HT1080 (cell line): ENCODE results near the gene TRNAU1AP. TPM values are rescaled to one million over a fixed set of nuclear protein-coding genes. Genes with fewer than 3 reads are reported as not detected.
"Not testable (repeated sequence)": the region's sequence is repeated elsewhere in the genome, so short reads cannot be mapped to it uniquely, and the experiment has no call there.

Source experiments
- DNase-seq: peaks from one replicate; pipeline ENCODE4 v3.0.0-alpha.2; 2015; ENCODE audit warnings: low read depth
- total RNA-seq: library from RNA; depleted of rRNA; stranded (reverse); fragments of >200 nt; shearing (Covaris generic); gene quantifications from 2 replicates; pipeline ENCODE4 v1.2.3, GENCODE V29; 2014

TRNAU1AP gene
- total RNA-seq, 1 experiment from 2014 or later: 18.9 TPM

DNA sequence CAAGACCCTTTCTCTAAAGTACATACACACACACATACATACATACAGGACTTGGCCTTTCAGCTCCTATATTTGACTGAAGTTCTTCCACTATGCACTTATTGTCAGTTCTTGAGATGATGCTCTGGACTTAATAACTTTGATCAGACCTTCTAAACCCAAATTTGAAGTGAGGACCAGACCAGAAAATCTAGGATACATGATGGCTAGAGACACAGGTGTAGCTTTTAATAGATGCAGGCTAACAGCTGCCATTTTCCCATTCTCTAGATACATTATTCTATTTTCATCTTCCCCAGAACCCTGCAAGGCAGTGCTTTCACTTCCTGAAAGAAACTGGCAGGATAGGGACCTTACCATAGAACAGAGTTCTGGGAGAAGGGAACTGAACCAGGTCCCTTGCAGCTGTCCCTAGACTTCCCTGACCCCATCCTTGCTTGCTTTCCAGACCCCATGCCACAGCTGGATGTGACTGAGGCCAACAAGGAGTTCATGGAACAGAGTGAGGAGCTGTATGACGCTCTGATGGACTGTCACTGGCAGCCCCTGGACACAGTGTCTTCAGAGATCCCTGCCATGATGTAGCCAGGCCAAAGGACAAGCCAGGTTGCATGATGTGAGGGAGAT, 24.3 kb downstream of the TRNAU1AP start:
- peak; percentile 58 for DNase-seq

DNA sequence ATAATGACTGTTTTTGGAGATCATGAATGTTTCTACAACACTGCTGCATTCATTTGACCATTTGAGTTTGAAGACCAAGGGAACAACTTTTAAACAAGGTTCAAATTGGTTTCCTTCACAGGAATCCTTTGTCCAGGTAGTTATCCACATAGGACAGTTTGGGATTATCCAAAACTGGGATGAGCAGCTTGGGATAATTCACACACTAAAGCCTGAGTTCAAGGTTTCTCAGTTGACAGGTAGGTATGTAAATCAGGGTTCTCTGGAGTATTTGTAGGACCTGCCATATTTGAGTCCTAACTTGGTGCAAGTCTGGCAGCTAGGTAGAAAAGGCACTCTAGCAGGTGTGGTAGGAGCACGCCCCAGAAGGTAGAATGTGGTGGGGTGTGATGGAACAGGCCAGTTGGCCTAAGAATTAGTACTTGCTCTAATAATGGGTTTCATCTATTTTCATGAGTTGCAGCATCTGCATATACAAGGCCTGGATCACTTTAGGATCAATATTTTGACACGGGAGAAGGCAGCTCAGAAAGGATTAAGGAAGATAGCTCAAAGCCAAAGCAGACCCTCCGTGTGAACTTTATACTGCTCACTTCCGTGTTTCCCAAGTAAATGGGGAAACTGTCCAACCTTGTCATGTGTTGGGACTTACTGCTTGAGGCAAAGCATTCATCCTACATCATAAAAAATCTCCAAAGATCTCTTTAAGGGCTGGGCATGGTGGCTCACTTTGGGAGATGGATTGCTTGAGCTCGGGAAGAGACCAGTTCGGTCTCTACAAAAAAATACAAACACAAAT, 25.1 kb downstream of the TRNAU1AP start:
- peak; percentile 41 for DNase-seq

GRCh38 chr1:28578696-28579218, 25.9 kb downstream of the TRNAU1AP start:
- no peak for DNase-seq

DNA sequence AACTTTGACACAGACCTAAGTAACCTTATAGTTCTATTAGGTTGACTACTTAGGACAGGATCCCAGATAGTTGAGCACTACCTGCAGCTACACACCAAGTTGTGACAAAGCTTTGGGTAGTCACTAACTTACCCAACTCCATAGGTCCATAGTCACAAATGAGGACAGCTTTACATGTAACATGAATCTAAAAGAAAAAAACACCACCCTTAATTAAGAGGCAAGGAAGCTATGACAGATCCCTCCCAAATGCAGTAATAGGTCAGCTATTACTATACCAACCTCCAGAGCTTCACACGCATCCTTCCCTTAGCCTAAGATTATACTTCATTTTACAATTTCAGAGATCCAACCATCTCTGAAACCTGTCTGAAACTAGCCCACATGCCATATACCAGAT, 26.5 kb downstream of the TRNAU1AP start:
- no peak for DNase-seq

GRCh38 chr1:28580722-28581530, 28.0 kb downstream of the TRNAU1AP start:
- DNase-seq: peak; percentile 21

GRCh38 chr1:28581531-28582247, 28.8 kb downstream of the TRNAU1AP start:
- DNase-seq: peak; percentile 96

GRCh38 chr1:28582248-28582615, 29.3 kb downstream of the TRNAU1AP start:
- no peak for DNase-seq

- not testable (repeated sequence) for DNase-seq
These were observed 33.9 kb downstream of the TRNAU1AP start for GRCh38 chr1:28586585-28587391.

- DNase-seq: no peak
These were observed 38.9 kb downstream of the TRNAU1AP start, which contains the start of gene RAB42 for GRCh38 chr1:28591708-28592320. Gene RAB42, plus strand, starts transcription at chr1:28592265. Its CDS starts 247 bp downstream, at chr1:28592512.

DNA sequence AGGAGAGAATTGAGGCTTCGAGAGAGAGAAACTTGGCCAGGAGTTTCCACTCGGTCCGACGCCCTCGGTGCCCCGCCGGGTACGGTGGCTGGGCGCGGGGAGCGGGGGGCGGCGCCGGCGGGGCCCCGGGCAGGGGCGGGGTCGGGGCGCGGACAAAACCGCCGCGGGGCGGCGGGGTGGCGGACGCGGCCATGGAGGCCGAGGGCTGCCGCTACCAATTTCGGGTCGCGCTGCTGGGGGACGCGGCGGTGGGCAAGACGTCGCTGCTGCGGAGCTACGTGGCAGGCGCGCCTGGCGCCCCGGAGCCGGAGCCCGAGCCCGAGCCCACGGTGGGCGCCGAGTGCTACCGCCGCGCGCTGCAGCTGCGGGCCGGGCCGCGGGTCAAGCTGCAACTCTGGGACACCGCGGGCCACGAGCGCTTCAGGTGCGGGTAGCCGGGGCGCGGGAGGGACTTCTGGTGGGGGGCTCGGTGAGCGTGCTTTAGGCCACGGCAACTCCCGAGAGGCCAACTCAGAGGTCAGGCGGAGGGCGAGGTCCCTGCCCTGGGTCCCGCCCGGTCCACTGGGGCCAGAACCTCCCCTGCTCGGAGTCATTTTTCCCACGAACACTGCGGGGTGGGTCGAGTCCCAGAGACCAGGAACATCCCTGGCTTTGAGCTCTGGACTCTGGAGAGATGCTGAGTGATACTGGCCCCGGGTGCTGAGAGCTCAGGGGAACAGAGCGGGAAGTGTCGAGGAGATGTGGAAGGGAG, 39.6 kb downstream of the TRNAU1AP start:
- DNase-seq: no peak

GRCh38 chr1:28593988-28594356, 41.1 kb downstream of the TRNAU1AP start:
- not testable (repeated sequence) for DNase-seq

DNA sequence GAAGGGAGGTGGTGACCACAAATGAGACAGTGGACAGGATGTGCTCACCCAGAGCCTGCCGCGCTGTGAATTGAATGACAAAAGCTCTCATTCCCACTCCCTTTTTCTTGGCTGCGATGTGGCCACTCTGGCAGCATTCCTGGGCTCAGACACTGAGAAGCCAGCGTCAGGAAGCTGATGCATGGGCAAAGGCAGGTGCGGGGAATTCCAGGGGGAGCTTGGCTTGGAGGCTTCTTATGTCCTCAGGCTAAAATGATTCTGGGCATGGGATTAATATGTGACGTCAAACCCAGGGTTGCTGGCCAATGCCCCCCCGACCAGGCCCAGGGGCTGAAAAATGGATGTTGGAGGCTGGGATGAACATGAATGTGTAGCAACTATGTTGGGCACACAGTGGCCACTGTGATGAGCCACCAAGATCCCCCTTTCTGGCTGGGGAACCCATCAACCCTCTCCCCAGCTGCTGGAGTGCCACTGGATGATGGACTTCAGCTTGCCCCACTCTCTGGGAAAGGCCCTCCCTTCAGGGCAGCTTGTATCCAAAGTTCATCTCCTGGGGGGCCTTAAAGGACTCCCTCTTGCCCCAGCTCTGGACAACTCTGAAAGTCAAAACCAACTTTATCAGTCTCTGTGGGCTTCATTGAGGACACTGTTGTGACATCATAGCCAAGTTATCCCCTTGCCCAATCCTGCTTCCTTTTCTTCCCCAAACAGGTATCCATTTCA, 42.0 kb downstream of the TRNAU1AP start:
- peak; percentile 64 for DNase-seq

DNA sequence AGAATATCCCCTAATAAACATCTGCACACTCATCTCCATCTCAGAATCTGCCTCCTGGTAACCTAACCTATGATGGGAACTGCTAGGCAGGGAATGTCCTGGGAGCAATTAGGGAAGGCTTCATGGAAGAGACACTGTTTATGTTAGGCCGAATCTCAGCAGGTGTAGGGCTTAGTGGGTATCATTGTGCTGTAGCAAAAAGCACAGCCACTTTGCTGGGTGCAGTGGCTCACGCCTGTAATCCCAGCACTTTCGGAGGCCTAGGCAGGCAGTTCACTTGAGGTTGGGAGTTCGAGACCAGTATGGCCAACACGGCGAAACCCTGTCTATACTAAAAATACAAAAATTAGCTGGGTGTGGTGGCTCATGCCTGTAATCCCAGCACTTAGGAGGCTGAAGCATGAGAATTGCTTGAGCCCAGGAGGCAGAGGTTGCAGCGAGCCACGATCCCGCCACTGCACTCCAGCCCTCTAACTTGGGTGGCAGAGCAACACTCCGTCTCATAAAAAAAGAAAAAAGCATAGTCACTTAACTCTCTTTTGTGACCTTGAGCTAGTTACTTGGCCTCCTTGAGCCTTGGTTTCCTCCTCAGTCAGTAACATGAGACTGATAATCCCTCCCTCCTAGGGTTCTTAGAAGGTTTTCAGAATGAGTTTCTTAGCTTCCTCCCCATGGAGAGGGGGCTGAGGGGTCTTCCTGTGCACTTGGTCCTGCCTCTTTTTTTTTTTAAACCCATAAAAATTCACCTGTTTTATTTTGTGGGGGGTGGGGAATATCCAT, 42.7 kb downstream of the TRNAU1AP start:
- DNase-seq: no peak

DNA sequence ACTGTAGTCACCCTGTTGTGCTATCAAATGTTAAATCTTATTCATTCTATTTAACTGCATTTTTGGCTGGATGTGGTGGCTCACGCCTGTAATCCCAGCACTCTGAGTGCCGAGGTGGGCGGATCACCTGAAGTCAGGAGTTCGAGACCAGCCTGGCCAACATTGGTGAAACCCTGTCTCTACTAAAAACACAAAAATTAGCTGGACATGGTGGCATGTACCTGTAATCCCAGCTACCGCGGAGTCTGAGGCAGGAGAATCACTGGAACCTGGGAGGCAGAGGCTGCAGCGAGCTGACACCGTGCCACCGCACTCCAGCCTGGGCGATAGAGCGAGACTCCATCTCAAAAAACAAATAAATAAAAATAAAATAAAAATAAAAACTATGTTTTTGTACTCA, 43.4 kb downstream of the TRNAU1AP start:
- not testable (repeated sequence) for DNase-seq

DNA sequence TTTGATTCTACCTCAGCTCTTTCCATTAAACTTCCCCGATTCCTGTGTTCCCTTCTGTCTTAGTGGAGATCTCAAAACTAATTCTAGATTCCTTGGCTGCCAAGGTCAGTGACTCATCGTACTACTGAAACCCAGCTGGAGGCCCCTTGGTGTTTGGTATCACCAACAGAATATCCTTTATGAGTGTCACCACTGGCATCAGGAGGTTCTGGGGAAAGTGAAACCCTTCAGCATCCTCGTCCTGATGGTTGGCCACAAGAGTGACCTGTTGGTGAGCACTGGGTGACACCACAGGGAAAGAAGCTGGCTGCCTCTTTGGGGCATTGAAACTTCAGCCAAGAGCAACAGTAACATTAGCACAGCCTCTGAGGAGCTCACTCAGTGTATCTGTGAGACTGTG, 48.8 kb downstream of the TRNAU1AP start:
- peak; percentile 93 for DNase-seq

- DNase-seq: peak; percentile 69
These were observed 49.9 kb downstream of the TRNAU1AP start for GRCh38 chr1:28602536-28603439.
